OCI-LY3 (cell line): ENCODE measurements around the gene ITSN1.
"Not testable (repeated sequence)": the region's sequence is repeated elsewhere in the genome, so short reads cannot be mapped to it uniquely, and the experiment has no call there.

ENCODE experiments used
- H2AFZ ChIP-seq: fragments of 200-600, 300-600 bp; shearing (Covaris generic); 2 replicates; pipeline ENCODE4 v1.6.0; 2014; ENCODE audit warnings: antibody characterized with exemption, low read depth, low read length
- H3K27ac ChIP-seq: fragments of 200-600, 300-600 bp; sonication (generic); 2 replicates; pipeline ENCODE4 v1.5.1; 2014; ENCODE audit warnings: mild to moderate bottlenecking, low read length, moderate library complexity, mixed read lengths
- H3K27me3 ChIP-seq: fragments of 200-600, 300-600 bp; sonication (generic); 2 replicates; pipeline ENCODE4 v1.6.1; 2014; ENCODE audit warnings: low read depth, low read length, mixed read lengths
- H3K36me3 ChIP-seq: fragments of 200-600, 300-600 bp; sonication (generic); replicated peaks from 2 replicates; pipeline ENCODE3; 2014; ENCODE audit warnings: low read depth, low read length, mixed read lengths
- H3K4me1 ChIP-seq: fragments of 300-600, 200-600 bp; sonication (generic); 2 replicates; pipeline ENCODE4 v1.6.1; 2014; ENCODE audit warnings: low read length, mixed read lengths
- H3K4me2 ChIP-seq: fragments of 200-600, 300-600 bp; sonication (generic); 2 replicates; pipeline ENCODE4 v1.6.1; 2014; ENCODE audit warnings: low read length, mixed read lengths
- H3K4me3 ChIP-seq: fragments of 300-600, 200-600 bp; sonication (generic); 2 replicates; pipeline ENCODE4 v1.5.1; 2014; ENCODE audit warnings: antibody characterized with exemption, mild to moderate bottlenecking, low read length, moderate library complexity
- H3K79me2 ChIP-seq: fragments of 300-600, 200-600 bp; shearing (Covaris generic); 2 replicates; pipeline ENCODE4 v1.6.1; 2014; ENCODE audit warnings: mild to moderate bottlenecking, low read length, mixed read lengths
- H3K9ac ChIP-seq: fragments of 300-600, 200-600 bp; shearing (Covaris generic); 2 replicates; pipeline ENCODE4 v1.6.0; 2014; ENCODE audit warnings: mild to moderate bottlenecking, low read length, moderate library complexity
- H3K9me3 ChIP-seq: fragments of 200-600, 300-600 bp; shearing (Covaris generic); 2 replicates; pipeline ENCODE4 v1.6.1; 2014; ENCODE audit warnings: low read length, mixed read lengths; ENCODE audit not compliant: insufficient read depth
- H4K20me1 ChIP-seq: fragments of 200-600, 300-600 bp; sonication (generic); 2 replicates; pipeline ENCODE4 v1.6.1; 2016; ENCODE audit warnings: low read length, mixed read lengths; ENCODE audit not compliant: insufficient read depth
- CTCF ChIP-seq: fragments of 200-600, 300-600 bp; sonication (generic); IDR thresholded peaks from 2 replicates; pipeline ENCODE4 v1.5.1; 2014; ENCODE audit warnings: antibody characterized with exemption, low read length, low read depth
- EZH2phosphoT487 ChIP-seq: fragments of 200-600 bp; shearing (Covaris generic); IDR thresholded peaks from 2 replicates; pipeline ENCODE4 v1.6.1; 2018; ENCODE audit warnings: antibody characterized with exemption, mixed run types, low read depth

The ITSN1 gene

GRCh38 chr21:33674226-33674625 is 31.9 kb downstream of the ITSN1 start:
- Histone ChIP-seq H2AFZ (no peak overlapping the region), H3K4me1 (peaks cover 7% of the 10 kb centered on the region; the same call in 1 of the 2 replicates), H3K27me3 (no peaks in the 10 kb centered on the region), H3K9me3 (no peaks in the 10 kb centered on the region), H3K36me3 (no peaks in the 10 kb centered on the region), H4K20me1 (0 out of 2 replicates have a peak, but pooled peaks cover 3% of the 10 kb centered on the region), H3K27ac (no peak overlapping the region), H3K9ac (no peak overlapping the region), H3K79me2 (no peaks in the 10 kb centered on the region), H3K4me2 (no peak overlapping the region), H3K4me3 (no peak overlapping the region)
- TF ChIP-seq CTCF, result no peak
- TF ChIP-seq EZH2phosphoT487, result no peak

- not testable (repeated sequence) for H4K20me1 ChIP-seq, H3K9ac ChIP-seq, H3K4me2 ChIP-seq, H3K79me2 ChIP-seq, H3K4me1 ChIP-seq, H2AFZ ChIP-seq, H3K9me3 ChIP-seq, H3K27ac ChIP-seq, H3K36me3 ChIP-seq, H3K27me3 ChIP-seq, H3K4me3 ChIP-seq
Measured at GRCh38 chr21:33676666-33677065, 34.4 kb downstream of the ITSN1 start.

- Histone ChIP-seq H3K27ac (no peak overlapping the region), H3K4me2 (no peak overlapping the region), H3K4me3 (no peak overlapping the region), H3K4me1 (peaks cover 5% of the 10 kb centered on the region; the same call in 1 of the 2 replicates), H4K20me1 (no peaks in the 10 kb centered on the region), H3K36me3 (no peaks in the 10 kb centered on the region), H3K9me3 (no peaks in the 10 kb centered on the region), H3K9ac (no peak overlapping the region), H2AFZ (no peak overlapping the region), H3K27me3 (no peaks in the 10 kb centered on the region), H3K79me2 (no peaks in the 10 kb centered on the region)
- TF ChIP-seq CTCF (no peak), EZH2phosphoT487 (no peak)
Measured at GRCh38 chr21:33677450-33677849, 35.1 kb downstream of the ITSN1 start.

GRCh38 chr21:33680870-33681269 is 38.6 kb downstream of the ITSN1 start:
- H3K4me2 ChIP-seq, result no peak overlapping the region
- H3K9me3 ChIP-seq, result no peaks in the 10 kb centered on the region
- H3K4me3 ChIP-seq, result no peak overlapping the region
- H4K20me1 ChIP-seq, result no peaks in the 10 kb centered on the region
- peaks cover 16% of the 10 kb centered on the region for H3K4me1 ChIP-seq
- H3K27me3 ChIP-seq, result no peaks in the 10 kb centered on the region
- no peaks in the 10 kb centered on the region for H3K79me2 ChIP-seq
- TF ChIP-seq EZH2phosphoT487, result no peak
- TF ChIP-seq CTCF, result no peak
- H3K36me3 ChIP-seq, result no peaks in the 10 kb centered on the region
- H3K27ac ChIP-seq, result no peak overlapping the region
- no peak overlapping the region for H3K9ac ChIP-seq
- H2AFZ ChIP-seq, result no peak overlapping the region
